ENCODE data around the gene ZKSCAN3. TPM values are rescaled to one million over a fixed set of nuclear protein-coding genes. Genes with fewer than 3 reads are reported as not detected.

ZKSCAN3 gene
- total and polyA plus RNA-seq, 4 donors = 6.4 to 10.7 (median 8.7) TPM

- H3K36me3 ChIP-seq (ENCODE audit: control insufficient read depth, insufficient read depth, low read length) = no peaks in the 10 kb centered on the region
- no peak for DNase-seq (ENCODE audit: low read depth in 4 of 6, low spot score in 6 of 6)
- H3K4me3 ChIP-seq (ENCODE audit: low read depth, low read length) = no peak overlapping the region
- no peaks in the 10 kb centered on the region for H3K9me3 ChIP-seq (ENCODE audit: control insufficient read depth, insufficient read depth, low read length)
- H3K4me1 ChIP-seq (ENCODE audit: control insufficient read depth, insufficient read depth, low read length) = no peaks in the 10 kb centered on the region
- 100% methylated on average over 1 of the region's 2 CpGs for WGBS (ENCODE audit: insufficient coverage)
- no peak overlapping the region for H3K27ac ChIP-seq (ENCODE audit: low read depth, low read length)
- no peaks in the 10 kb centered on the region for H3K27me3 ChIP-seq (ENCODE audit: control insufficient read depth, insufficient read depth, low read length)
Measured at GRCh38 chr6:28410767-28411166, 61.0 kb downstream of the ZKSCAN3 start.

- no peaks in the 10 kb centered on the region for H3K4me1 ChIP-seq (ENCODE audit: control insufficient read depth, insufficient read depth, low read length)
- H3K27me3 ChIP-seq (ENCODE audit: control insufficient read depth, insufficient read depth, low read length) = no peaks in the 10 kb centered on the region
- H3K36me3 ChIP-seq (ENCODE audit: control insufficient read depth, insufficient read depth, low read length) = no peaks in the 10 kb centered on the region
- H3K9me3 ChIP-seq (ENCODE audit: control insufficient read depth, insufficient read depth, low read length) = no peaks in the 10 kb centered on the region
- no peak overlapping the region for H3K27ac ChIP-seq (ENCODE audit: low read depth, low read length)
- H3K4me3 ChIP-seq (ENCODE audit: low read depth, low read length) = no peak overlapping the region
- no peak for DNase-seq (ENCODE audit: low read depth in 4 of 6, low spot score in 6 of 6)
Measured at GRCh38 chr6:28413681-28414080, 63.9 kb downstream of the ZKSCAN3 start.

Small RNA genes within 50 kb of the gene (small RNA-seq; reads per million reads assigned to genes)
- gene AL021997.1 (ENCODE audit: low replicate concordance) = not detected
- not detected for gene AL021997.2 (ENCODE audit: low replicate concordance)
- not detected for gene RNU2-45P (ENCODE audit: low replicate concordance)

Other genes with a start within 250 kb of the ZKSCAN3 start
- 1 to 10 TPM; 4.9 to 9.5 TPM for gene ZSCAN16, start 225.3 kb upstream of the ZKSCAN3 start, total RNA-seq
- 1 to 10 TPM; 7.6 to 8.6 TPM for gene ZSCAN16, start 225.3 kb upstream of the ZKSCAN3 start, polyA plus RNA-seq (ENCODE audit: insufficient read length in 2 of 2)
- gene ZKSCAN8, start 208.1 kb upstream of the ZKSCAN3 start, total RNA-seq = 10 to 100 TPM; 25.7 to 36.3 TPM
- gene ZKSCAN8, start 208.1 kb upstream of the ZKSCAN3 start, polyA plus RNA-seq (ENCODE audit: insufficient read length in 2 of 2) = 10 to 100 TPM; 22.0 to 28.2 TPM
- gene ZSCAN9, start 124.7 kb upstream of the ZKSCAN3 start, total RNA-seq = 10 to 100 TPM; 16.6 to 26.0 TPM
- gene ZSCAN9, start 124.7 kb upstream of the ZKSCAN3 start, polyA plus RNA-seq (ENCODE audit: insufficient read length in 2 of 2) = 10 to 100 TPM; 21.9 to 28.7 TPM
- gene ZKSCAN4, start 97.7 kb upstream of the ZKSCAN3 start, total RNA-seq = 10 to 100 TPM in 1 of 2 donors, 1 to 10 TPM in 1; 8.0 to 10.2 TPM
- 1 to 10 TPM; 7.7 TPM for gene ZKSCAN4, start 97.7 kb upstream of the ZKSCAN3 start, polyA plus RNA-seq (ENCODE audit: insufficient read length in 2 of 2)
- gene NKAPL, start 90.7 kb upstream of the ZKSCAN3 start, total RNA-seq = 1 to 10 TPM; 1.8 to 3.3 TPM
- gene NKAPL, start 90.7 kb upstream of the ZKSCAN3 start, polyA plus RNA-seq (ENCODE audit: insufficient read length in 2 of 2) = 1 to 10 TPM; 2.1 to 3.3 TPM
- 10 to 100 TPM; 27.2 to 39.8 TPM for gene ZSCAN26, start 82.8 kb upstream of the ZKSCAN3 start, total RNA-seq
- 10 to 100 TPM; 32.0 to 34.5 TPM for gene ZSCAN26, start 82.8 kb upstream of the ZKSCAN3 start, polyA plus RNA-seq (ENCODE audit: insufficient read length in 2 of 2)
- gene PGBD1, start 68.4 kb upstream of the ZKSCAN3 start, total RNA-seq = 10 to 100 TPM in 1 of 2 donors, 1 to 10 TPM in 1; 9.7 to 11.5 TPM
- 10 to 100 TPM; 13.9 to 15.7 TPM for gene PGBD1, start 68.4 kb upstream of the ZKSCAN3 start, polyA plus RNA-seq (ENCODE audit: insufficient read length in 2 of 2)
- 10 to 100 TPM; 17.4 to 19.9 TPM for gene ZSCAN31, start 13.8 kb upstream of the ZKSCAN3 start, total RNA-seq
- 10 to 100 TPM in 1 of 2 donors, 1 to 10 TPM in 1; 8.3 to 12.6 TPM for gene ZSCAN31, start 13.8 kb upstream of the ZKSCAN3 start, polyA plus RNA-seq (ENCODE audit: insufficient read length in 2 of 2)
- gene ZSCAN12, start 49.8 kb downstream of the ZKSCAN3 start, total RNA-seq = 10 to 100 TPM; 11.8 to 12.9 TPM
- gene ZSCAN12, start 49.8 kb downstream of the ZKSCAN3 start, polyA plus RNA-seq (ENCODE audit: insufficient read length in 2 of 2) = 1 to 10 TPM; 7.5 to 8.5 TPM
- 1 to 10 TPM; 9.1 to 9.9 TPM for gene ZSCAN23, start 93.5 kb downstream of the ZKSCAN3 start, total RNA-seq
- gene ZSCAN23, start 93.5 kb downstream of the ZKSCAN3 start, polyA plus RNA-seq (ENCODE audit: insufficient read length in 2 of 2) = 1 to 10 TPM; 5.5 to 7.2 TPM
- not detected for gene GPX6, start 165.8 kb downstream of the ZKSCAN3 start, total RNA-seq
- gene GPX6, start 165.8 kb downstream of the ZKSCAN3 start, polyA plus RNA-seq (ENCODE audit: insufficient read length in 2 of 2) = not detected
- gene GPX5, start 175.9 kb downstream of the ZKSCAN3 start, total RNA-seq = not detected
- not detected for gene GPX5, start 175.9 kb downstream of the ZKSCAN3 start, polyA plus RNA-seq (ENCODE audit: insufficient read length in 2 of 2)